Measurements from ENCODE around the gene POLE.

The POLE gene

GRCh38 chr12:132582582-132583410, 104.3 kb downstream of the POLE start:
- peak overlapping the region; percentile 29 for H3K4me3 ChIP-seq (ENCODE audit: low read depth, low read length)

GRCh38 chr12:132582058-132582420, 105.1 kb downstream of the POLE start:
- peak overlapping the region; percentile 8 for H3K4me3 ChIP-seq (ENCODE audit: low read depth, low read length)

GRCh38 chr12:132581348-132582057, 105.6 kb downstream of the POLE start:
- no peak overlapping the region for H3K4me3 ChIP-seq (ENCODE audit: low read depth, low read length)

GRCh38 chr12:132580701-132581292, 106.3 kb downstream of the POLE start:
- H3K4me3 ChIP-seq (ENCODE audit: low read depth, low read length), result no peak overlapping the region

- no peak overlapping the region for H3K4me3 ChIP-seq (ENCODE audit: low read depth, low read length)
Measured at GRCh38 chr12:132579744-132580143, 107.4 kb downstream of the POLE start.

GRCh38 chr12:132578826-132579225, 108.3 kb downstream of the POLE start:
- H3K4me3 ChIP-seq (ENCODE audit: low read depth, low read length), result no peak overlapping the region

- no peak overlapping the region for H3K4me3 ChIP-seq (ENCODE audit: low read depth, low read length)
Measured at GRCh38 chr12:132578118-132578517, 109.0 kb downstream of the POLE start.

- no peak overlapping the region for H3K4me3 ChIP-seq (ENCODE audit: low read depth, low read length)
Measured at GRCh38 chr12:132577191-132577920, 109.8 kb downstream of the POLE start.

GRCh38 chr12:132576701-132577100, 110.4 kb downstream of the POLE start:
- no peak overlapping the region for H3K4me3 ChIP-seq (ENCODE audit: low read depth, low read length)

GRCh38 chr12:132575661-132576060, 111.5 kb downstream of the POLE start:
- no peak overlapping the region for H3K4me3 ChIP-seq (ENCODE audit: low read depth, low read length)

- H3K4me3 ChIP-seq (ENCODE audit: low read depth, low read length), result no peak overlapping the region
Measured at GRCh38 chr12:132574271-132574996, 112.7 kb downstream of the POLE start.

Measured in iPS-11a (cell line).